Activated CD8-positive, alpha-beta T cell treated with anti-CD3 and anti-CD28 coated beads for 36 hours (primary cell): Measurements from ENCODE around the gene RAPGEF5. TPM values are rescaled to one million over a fixed set of nuclear protein-coding genes. Genes with fewer than 3 reads are reported as not detected.

Experiments
- ATAC-seq: fragments of 200-7000 bp; cut with Tn5 transposase; one replicate; pipeline ENCODE4 v1.10.0; 2021; ENCODE audit warnings: mild to moderate bottlenecking, moderate library complexity
- CTCF ChIA-PET: fragments of 350-600 bp; sonication (Branson Sonifier 250); formaldehyde crosslinking; loops from one replicate; lab custom pipeline; 2021; ENCODE audit warnings: antibody characterized with exemption; lab: Charles Lee
- POLR2A ChIA-PET: fragments of 350-600 bp; sonication (Branson Sonifier 250); formaldehyde crosslinking; loops from one replicate; lab custom pipeline; 2021; ENCODE audit warnings: antibody characterized with exemption; lab: Charles Lee
- DNase-seq: peaks from one replicate; pipeline ENCODE4 v3.0.0-alpha.2; 2020
- H3K27ac Mint-ChIP-seq: one replicate; pipeline ENCODE4 v1.8.0; 2021; ENCODE audit warnings: mild to moderate bottlenecking, mixed read lengths
- H3K27me3 Mint-ChIP-seq: one replicate; pipeline ENCODE4 v1.8.0; 2021; ENCODE audit warnings: mixed read lengths
- H3K36me3 Mint-ChIP-seq: one replicate; pipeline ENCODE4 v1.8.0; 2021; ENCODE audit warnings: low read depth, mixed read lengths
- H3K4me1 Mint-ChIP-seq: one replicate; pipeline ENCODE4 v1.8.0; 2021; ENCODE audit warnings: low read depth, mixed read lengths
- H3K4me3 Mint-ChIP-seq: one replicate; pipeline ENCODE4 v1.8.0; 2021; ENCODE audit warnings: mild to moderate bottlenecking, moderate library complexity, mixed read lengths
- H3K9me3 Mint-ChIP-seq: one replicate; pipeline ENCODE4 v1.8.0; 2021; ENCODE audit warnings: mixed read lengths
- intact Hi-C: fragments of 100-400 bp; cut with micrococcal nuclease; formaldehyde crosslinking; loops from one replicate; pipeline ENCODE4 v1.10.0; 2022
- total RNA-seq, 2 experiments: library from RNA; stranded (reverse); gene quantifications; one replicate each; pipeline ENCODE4 v1.2.3, GENCODE V29; 2021
- TF ChIP-seq, protein P1 (sequence below): fragments of 200-600 bp; IDR thresholded peaks from one replicate; pipeline ENCODE4 v1.8.0; 2022; ENCODE audit warnings: antibody characterized with exemption, mild to moderate bottlenecking

Gene RAPGEF5
- total RNA-seq, 2 experiments from 2014 or later: 0.92 to 0.99 TPM

DNA sequence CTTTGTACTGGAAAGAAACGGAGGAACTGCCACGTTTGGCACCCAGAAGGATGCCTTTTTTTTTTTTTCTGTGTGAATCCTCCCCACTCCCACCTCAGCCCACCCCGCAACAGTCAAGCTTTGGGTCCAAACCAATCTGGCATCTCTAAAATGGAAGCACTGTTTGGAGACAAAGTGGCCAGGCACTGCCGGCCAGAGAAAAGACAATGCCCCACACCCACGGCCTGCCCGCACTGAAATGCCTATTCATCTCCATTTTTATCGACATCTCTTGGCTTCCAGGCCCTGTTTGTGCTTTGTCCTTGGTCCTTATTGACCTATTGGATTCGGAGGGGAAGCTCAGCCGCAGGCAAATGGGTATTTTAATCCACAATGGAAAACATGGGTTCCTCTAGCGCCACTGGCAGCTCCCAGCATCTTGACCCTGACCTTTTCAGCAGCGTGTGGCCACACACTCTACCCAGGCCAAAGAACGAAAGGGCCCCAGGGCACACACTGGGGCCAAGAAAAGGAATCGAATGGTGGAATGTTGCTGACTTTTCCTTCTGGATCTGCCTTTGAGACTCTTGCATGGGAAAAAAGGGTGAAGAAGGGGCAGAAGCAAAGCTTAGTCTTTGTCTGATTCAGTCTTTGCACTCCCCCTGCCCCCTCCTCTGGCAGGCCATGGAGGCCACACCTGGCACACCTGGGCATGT is 248.7 kb downstream of the RAPGEF5 start:
- peaks cover 1% of the 10 kb centered on the region for H3K27me3 Mint-ChIP-seq
- no peaks in the 10 kb centered on the region for H3K9me3 Mint-ChIP-seq
- H3K27ac Mint-ChIP-seq: no peak overlapping the region
- no peak for ATAC-seq
- TF ChIP-seq, protein P1, sequence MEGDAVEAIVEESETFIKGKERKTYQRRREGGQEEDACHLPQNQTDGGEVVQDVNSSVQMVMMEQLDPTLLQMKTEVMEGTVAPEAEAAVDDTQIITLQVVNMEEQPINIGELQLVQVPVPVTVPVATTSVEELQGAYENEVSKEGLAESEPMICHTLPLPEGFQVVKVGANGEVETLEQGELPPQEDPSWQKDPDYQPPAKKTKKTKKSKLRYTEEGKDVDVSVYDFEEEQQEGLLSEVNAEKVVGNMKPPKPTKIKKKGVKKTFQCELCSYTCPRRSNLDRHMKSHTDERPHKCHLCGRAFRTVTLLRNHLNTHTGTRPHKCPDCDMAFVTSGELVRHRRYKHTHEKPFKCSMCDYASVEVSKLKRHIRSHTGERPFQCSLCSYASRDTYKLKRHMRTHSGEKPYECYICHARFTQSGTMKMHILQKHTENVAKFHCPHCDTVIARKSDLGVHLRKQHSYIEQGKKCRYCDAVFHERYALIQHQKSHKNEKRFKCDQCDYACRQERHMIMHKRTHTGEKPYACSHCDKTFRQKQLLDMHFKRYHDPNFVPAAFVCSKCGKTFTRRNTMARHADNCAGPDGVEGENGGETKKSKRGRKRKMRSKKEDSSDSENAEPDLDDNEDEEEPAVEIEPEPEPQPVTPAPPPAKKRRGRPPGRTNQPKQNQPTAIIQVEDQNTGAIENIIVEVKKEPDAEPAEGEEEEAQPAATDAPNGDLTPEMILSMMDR: no peak
- H3K4me3 Mint-ChIP-seq: no peak overlapping the region
- peaks cover 4% of the 10 kb centered on the region for H3K4me1 Mint-ChIP-seq
- no peaks in the 10 kb centered on the region for H3K36me3 Mint-ChIP-seq
- CTCF ChIA-PET: interaction anchor here (2.1 to 4.8 kb wide), 3 partner anchors 9 to 381 kb away, joined by 6 to 58 read pairs (median 22); no protein-coding TSS in a partner anchor
- intact Hi-C loops: no loop called here
- no peak for DNase-seq
- POLR2A ChIA-PET: no interaction called here

DNA sequence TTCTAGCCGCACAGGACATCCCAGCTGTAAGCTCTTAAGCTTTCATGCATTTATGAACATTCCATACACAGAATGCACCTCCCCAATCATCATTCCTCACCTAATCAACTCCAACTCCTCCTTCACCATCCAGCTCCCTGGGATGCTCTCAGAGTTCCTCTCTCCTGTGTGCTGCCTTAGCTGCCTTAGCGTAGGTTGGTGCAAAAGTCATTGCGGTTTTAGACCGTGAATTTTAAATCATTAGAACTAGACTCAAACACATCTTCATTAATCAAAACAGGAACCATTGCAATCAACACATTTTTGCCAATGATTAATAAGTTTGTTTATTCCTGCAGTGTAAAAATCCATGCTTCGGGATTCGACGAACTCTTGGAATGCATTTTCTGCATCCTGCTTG is 251.4 kb downstream of the RAPGEF5 start:
- ChIA-PET POLR2A (no interaction called here), CTCF (interaction anchor here (2.4 kb wide), 1 partner anchor 384 kb away, joined by 6 read pairs; no protein-coding TSS in a partner anchor)
- Mint-ChIP-seq H3K4me1 (peaks cover 4% of the 10 kb centered on the region), H3K4me3 (no peak overlapping the region), H3K36me3 (no peaks in the 10 kb centered on the region), H3K27me3 (peaks cover 1% of the 10 kb centered on the region), H3K9me3 (no peaks in the 10 kb centered on the region), H3K27ac (no peak overlapping the region)
- ATAC-seq (no peak), DNase-seq (no peak)
- TF ChIP-seq, protein P1: no peak
- intact Hi-C loops: no loop called here

DNA sequence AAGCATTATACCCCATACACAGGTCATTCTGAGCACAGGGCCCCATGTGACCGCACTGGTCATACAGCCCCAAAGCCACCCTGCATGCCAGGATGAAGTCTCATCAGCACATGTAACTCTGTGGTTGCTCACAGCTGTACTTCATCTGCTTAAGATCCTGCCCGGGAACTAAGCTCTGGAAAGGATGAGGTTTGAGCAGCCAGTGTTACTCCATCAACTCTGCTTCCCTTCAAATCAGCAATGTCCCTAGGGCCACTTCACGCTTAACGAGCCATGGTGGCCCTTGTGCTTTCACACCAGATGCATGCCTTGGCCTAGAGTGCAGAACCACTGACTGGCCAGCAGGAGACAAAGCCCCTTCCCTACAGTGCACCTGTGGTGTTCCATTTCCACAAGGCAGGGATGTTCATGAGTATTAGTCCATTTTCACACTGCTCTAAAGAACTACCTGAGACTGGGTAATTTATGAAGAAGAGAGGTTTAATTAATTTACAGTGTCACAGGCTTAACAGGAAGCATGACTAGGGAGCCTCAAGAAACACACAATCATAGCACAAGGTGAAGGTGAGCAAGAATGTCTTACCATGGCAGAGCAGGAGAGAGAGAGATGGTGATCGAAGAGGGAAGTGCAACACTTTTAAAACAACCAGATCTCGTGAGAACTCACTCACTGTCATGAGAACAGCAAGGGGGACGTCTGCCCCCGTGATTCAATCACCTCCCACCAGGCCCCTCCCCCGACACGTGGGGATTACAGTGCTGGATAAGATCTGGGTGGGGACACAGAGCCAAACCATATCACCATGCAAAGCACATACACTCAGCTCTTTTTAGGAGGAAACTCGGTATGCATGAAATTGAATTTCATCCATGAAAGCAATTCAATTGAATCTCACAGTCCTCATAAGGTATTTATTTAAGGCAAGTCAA is 262.3 kb downstream of the RAPGEF5 start:
- CTCF ChIA-PET: interaction anchor here (1.0 to 5.1 kb wide), 5 partner anchors 8 to 405 kb away, joined by 3 to 33 read pairs (median 4); partner anchors contain the start of gene STEAP1B
- POLR2A ChIA-PET: no interaction called here
- intact Hi-C loops: no loop called here
- DNase-seq: no peak
- TF ChIP-seq, protein P1: no peak
- no peak for ATAC-seq
- Mint-ChIP-seq H3K27me3 (peaks cover 1% of the 10 kb centered on the region), H3K4me3 (no peak overlapping the region), H3K4me1 (no peaks in the 10 kb centered on the region), H3K9me3 (no peaks in the 10 kb centered on the region), H3K27ac (no peak overlapping the region), H3K36me3 (no peaks in the 10 kb centered on the region)

DNA sequence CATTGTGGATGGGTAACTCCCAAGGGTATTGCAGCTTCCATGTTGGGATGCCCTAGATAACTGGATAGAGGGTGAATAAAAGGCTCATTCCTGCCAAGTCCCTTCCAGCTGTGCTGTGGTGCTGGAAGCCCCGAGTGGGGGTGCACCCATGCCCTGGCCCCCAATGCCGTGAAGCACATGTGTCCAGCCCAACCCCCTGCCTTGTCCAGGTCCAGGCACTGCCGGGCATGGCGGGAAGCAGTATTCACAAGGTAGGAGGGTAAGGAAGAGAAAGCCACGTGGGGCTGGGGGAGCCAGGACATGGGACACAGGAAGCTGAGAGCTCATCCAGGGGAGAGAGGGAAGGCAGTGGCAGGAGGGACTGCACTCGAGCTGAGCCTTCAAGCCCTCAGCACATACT is 263.0 kb downstream of the RAPGEF5 start:
- CTCF ChIA-PET: interaction anchor here (1.0 to 5.1 kb wide), 3 partner anchors 9 to 406 kb away, joined by 3 to 33 read pairs (median 4); partner anchors contain the start of gene STEAP1B
- no peak for ATAC-seq
- intact Hi-C loops: no loop called here
- Mint-ChIP-seq H3K36me3 (no peaks in the 10 kb centered on the region), H3K27ac (no peak overlapping the region), H3K4me1 (no peaks in the 10 kb centered on the region), H3K4me3 (no peak overlapping the region), H3K9me3 (no peaks in the 10 kb centered on the region), H3K27me3 (peaks cover 1% of the 10 kb centered on the region)
- POLR2A ChIA-PET: no interaction called here
- TF ChIP-seq, protein P1: no peak
- no peak for DNase-seq
